ENCODE data around the gene ACBD6. TPM values are rescaled to one million over a fixed set of nuclear protein-coding genes. Genes with fewer than 3 reads are reported as not detected.
"Not testable (repeated sequence)": the region's sequence is repeated elsewhere in the genome, so short reads cannot be mapped to it uniquely, and the experiment has no call there.

ACBD6 gene
- total and polyA plus RNA-seq, 7 donors, result 12.6 to 20.4 (median 17.3) TPM

- TF ChIP-seq CTCF (IDR thresholded peaks at IDR 0.05), result no peak
- Histone ChIP-seq H3K9me3 (no peaks in the 10 kb centered on the region), H3K27me3 (ENCODE audit: insufficient read depth in 3 of 3, low read length in 2 of 3) (no peaks in the 10 kb centered on the region), H3K4me3 (no peak overlapping the region), H3K4me1 (no peaks in the 10 kb centered on the region), H3K27ac (no peak overlapping the region), H3K36me3 (ENCODE audit: insufficient read depth in 1 of 2, low read depth in 1 of 2) (no peaks in the 10 kb centered on the region)
- intact Hi-C loops (cut with DNase I), result no loop called here
- ATAC-seq (no peak), DNase-seq (no peak)
- WGBS, 3 donors, result 90 to 97% (median 94%) methylated on average over 1 of the region's 1 CpG
Measured at GRCh38 chr1:180421614-180422013, 80.8 kb downstream of the ACBD6 start.

GRCh38 chr1:180421145-180421544, 81.2 kb downstream of the ACBD6 start:
- intact Hi-C loops (cut with DNase I); H3K36me3 ChIP-seq (ENCODE audit: insufficient read depth in 1 of 2, low read depth in 1 of 2); ATAC-seq; H3K4me1 ChIP-seq; H3K4me3 ChIP-seq; H3K27me3 ChIP-seq (ENCODE audit: insufficient read depth in 3 of 3, low read length in 2 of 3); H3K27ac ChIP-seq; DNase-seq; H3K9me3 ChIP-seq: not testable (repeated sequence)
- WGBS, 3 donors, result 97% methylated on average over 1 of the region's 1 CpG

- no peaks in the 10 kb centered on the region for H3K9me3 ChIP-seq
- no peaks in the 10 kb centered on the region for H3K4me1 ChIP-seq
- intact Hi-C loops (cut with DNase I), result loop anchor here (2.0 to 10.0 kb wide), 2 partner anchors 161 to 163 kb away; no protein-coding TSS in a partner anchor
- 70 to 78% (median 76%) methylated on average over 2 of the region's 2 CpGs for WGBS, 3 donors
- H3K4me3 ChIP-seq, result no peak overlapping the region
- TF ChIP-seq CTCF (IDR thresholded peaks at IDR 0.05), result peak; percentile 53
- ATAC-seq, result no peak
- peaks cover 0 to 5% of the 10 kb centered on the region in 2 donors for H3K36me3 ChIP-seq (ENCODE audit: insufficient read depth in 1 of 2, low read depth in 1 of 2)
- no peak overlapping the region for H3K27ac ChIP-seq
- no peak for DNase-seq
- H3K27me3 ChIP-seq (ENCODE audit: insufficient read depth in 3 of 3, low read length in 2 of 3), result no peaks in the 10 kb centered on the region
Measured at GRCh38 chr1:180415985-180416633, 86.3 kb downstream of the ACBD6 start.

DNA sequence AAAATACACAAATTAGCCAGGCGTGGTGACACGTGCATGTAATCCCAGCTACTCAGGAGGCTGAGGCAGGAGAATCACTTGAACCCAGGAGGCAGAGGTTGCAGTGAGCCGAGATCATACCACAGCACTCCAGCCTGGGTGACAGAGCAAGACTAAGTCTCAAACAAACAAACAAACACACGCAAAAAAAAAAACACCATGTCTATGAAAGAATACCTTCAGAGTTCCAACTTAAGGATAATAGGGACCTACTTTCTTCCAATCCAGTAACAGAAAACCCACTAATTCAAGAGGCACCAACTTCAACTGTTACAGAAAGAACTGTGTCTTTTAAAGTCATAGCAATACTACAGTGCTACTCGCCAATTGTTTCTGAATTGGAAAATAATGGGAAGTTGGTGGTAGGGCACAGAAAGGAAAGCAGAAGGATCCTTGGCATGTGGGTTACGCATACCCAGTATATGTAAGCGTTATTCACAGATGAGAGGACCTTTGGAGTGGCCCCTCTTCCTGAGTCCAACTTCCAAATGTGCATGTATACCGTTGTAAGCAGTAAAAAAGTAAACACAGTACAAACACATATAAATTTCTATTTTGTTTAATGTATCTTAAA, 87.0 kb downstream of the ACBD6 start:
- no peak for DNase-seq
- H3K9me3 ChIP-seq, result no peaks in the 10 kb centered on the region
- intact Hi-C loops (cut with DNase I), result loop anchor here in 1 of 2 donors (10.0 kb wide), 1 partner anchor 161 kb away; no protein-coding TSS in a partner anchor
- H3K36me3 ChIP-seq (ENCODE audit: insufficient read depth in 1 of 2, low read depth in 1 of 2), result peaks cover 0 to 6% of the 10 kb centered on the region in 2 donors
- H3K4me1 ChIP-seq, result no peaks in the 10 kb centered on the region
- H3K27me3 ChIP-seq (ENCODE audit: insufficient read depth in 3 of 3, low read length in 2 of 3), result no peaks in the 10 kb centered on the region
- 97 to 98% (median 97%) methylated on average over 8 of the region's 8 CpGs for WGBS, 3 donors
- H3K4me3 ChIP-seq, result no peak overlapping the region
- H3K27ac ChIP-seq, result no peak overlapping the region
- ATAC-seq, result no peak
- TF ChIP-seq CTCF (IDR thresholded peaks at IDR 0.05), result no peak

DNA sequence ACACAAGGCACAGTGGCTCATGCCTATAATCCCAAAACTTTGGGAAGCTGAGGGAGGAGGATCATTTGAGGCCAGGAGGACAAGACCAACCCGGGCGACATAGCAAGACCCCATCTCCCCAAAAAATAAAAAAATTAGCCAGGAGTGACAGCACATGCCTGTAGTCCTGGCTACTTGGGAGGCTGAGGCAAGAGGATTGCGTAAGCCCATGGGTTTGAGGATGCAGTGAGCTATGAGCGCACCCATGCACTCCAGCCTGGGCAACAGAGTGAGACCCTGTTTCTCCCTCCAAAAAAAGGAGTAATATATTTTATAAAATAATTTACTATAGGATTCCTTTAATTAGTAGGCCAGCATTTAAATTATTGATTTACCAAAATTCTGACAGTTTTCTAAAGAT, 89.8 kb downstream of the ACBD6 start:
- DNase-seq, result no peak
- intact Hi-C loops (cut with DNase I), result loop anchor here in 1 of 2 donors (10.0 kb wide), 1 partner anchor 158 kb away; no protein-coding TSS in a partner anchor
- TF ChIP-seq CTCF (IDR thresholded peaks at IDR 0.05), result no peak
- Histone ChIP-seq H3K27ac (no peak overlapping the region), H3K36me3 (ENCODE audit: insufficient read depth in 1 of 2, low read depth in 1 of 2) (peaks cover 0 to 6% of the 10 kb centered on the region in 2 donors), H3K4me1 (no peaks in the 10 kb centered on the region), H3K27me3 (ENCODE audit: insufficient read depth in 3 of 3, low read length in 2 of 3) (no peaks in the 10 kb centered on the region), H3K9me3 (no peaks in the 10 kb centered on the region), H3K4me3 (no peak overlapping the region)
- no peak for ATAC-seq
- WGBS, 3 donors, result 98% methylated on average over 4 of the region's 4 CpGs

DNA sequence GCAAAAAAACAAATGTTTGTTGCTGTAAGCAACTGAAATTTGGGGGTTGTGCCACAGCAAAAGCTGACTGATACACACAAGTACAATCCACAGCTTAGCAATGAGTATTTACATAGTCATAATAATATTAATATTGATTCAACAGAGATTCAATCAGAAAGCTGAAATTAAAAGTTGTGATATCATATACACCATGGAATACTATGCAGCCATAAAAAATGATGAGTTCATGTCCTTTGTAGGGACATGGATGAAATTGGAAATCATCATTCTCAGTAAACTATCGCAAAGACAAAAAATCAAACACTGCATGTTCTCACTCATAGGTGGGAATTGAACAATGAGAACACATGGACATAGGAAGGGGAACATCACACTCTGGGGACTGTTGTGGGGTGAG, 94.2 kb downstream of the ACBD6 start:
- H3K4me3 ChIP-seq; DNase-seq; H3K9me3 ChIP-seq; ATAC-seq; H3K36me3 ChIP-seq (ENCODE audit: insufficient read depth in 1 of 2, low read depth in 1 of 2); intact Hi-C loops (cut with DNase I); H3K27ac ChIP-seq; H3K4me1 ChIP-seq; H3K27me3 ChIP-seq (ENCODE audit: insufficient read depth in 3 of 3, low read length in 2 of 3): not testable (repeated sequence)
- WGBS, 3 donors, result 100% methylated on average over 1 of the region's 1 CpG; no CpG with 5 or more reads in 2 of the 3 donors
